ENCODE measurements around the gene ZNF398. TPM values are rescaled to one million over a fixed set of nuclear protein-coding genes. Genes with fewer than 3 reads are reported as not detected.
"Not testable (repeated sequence)": the region's sequence is repeated elsewhere in the genome, so short reads cannot be mapped to it uniquely, and the experiment has no call there.

The ZNF398 gene, protein sequence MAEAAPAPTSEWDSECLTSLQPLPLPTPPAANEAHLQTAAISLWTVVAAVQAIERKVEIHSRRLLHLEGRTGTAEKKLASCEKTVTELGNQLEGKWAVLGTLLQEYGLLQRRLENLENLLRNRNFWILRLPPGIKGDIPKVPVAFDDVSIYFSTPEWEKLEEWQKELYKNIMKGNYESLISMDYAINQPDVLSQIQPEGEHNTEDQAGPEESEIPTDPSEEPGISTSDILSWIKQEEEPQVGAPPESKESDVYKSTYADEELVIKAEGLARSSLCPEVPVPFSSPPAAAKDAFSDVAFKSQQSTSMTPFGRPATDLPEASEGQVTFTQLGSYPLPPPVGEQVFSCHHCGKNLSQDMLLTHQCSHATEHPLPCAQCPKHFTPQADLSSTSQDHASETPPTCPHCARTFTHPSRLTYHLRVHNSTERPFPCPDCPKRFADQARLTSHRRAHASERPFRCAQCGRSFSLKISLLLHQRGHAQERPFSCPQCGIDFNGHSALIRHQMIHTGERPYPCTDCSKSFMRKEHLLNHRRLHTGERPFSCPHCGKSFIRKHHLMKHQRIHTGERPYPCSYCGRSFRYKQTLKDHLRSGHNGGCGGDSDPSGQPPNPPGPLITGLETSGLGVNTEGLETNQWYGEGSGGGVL
- polyA plus RNA-seq (2014; cell fraction: cytosol; rRNA removed) = 8.1 and 12.5 TPM in 2 replicates
- polyA plus RNA-seq (2014; cell fraction: nucleus; rRNA removed) = 7.0 and 9.4 TPM in 2 replicates

DNA sequence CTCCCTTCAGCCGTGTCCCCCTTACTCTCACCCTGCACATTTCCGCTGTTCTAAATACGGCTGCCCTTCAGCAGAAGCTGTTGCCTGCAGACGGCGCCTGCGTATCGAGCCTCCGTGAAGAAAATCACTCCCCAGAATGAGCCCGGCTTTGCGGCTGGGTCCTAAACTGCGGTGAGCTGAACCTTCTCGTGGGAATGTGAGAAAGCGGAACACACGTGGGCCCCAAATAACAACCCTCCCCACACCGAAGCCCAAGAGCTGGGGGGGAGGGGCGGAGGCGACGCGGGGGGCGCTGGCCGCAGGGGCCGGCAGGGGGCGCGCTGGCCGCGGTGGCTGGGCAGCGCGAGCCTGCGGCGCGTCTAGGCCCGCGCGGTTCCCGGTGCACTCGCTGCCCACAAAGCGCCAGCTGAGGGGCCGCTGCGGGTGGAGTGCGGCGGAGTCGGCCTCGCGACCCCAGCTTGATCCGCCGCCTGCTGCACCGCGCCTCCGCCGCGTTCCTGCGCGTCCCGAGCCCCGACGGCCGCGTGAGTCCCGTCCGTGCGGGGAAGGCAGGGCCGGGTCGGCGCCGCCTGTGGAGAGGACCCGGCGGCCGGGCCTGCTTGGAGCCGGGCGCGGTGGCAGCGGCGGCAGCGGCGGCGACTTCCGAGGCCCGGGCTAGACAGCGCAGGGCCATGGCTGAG is at the start of gene ZNF398:
TSS of gene ZNF398 (plus strand) at position 382 of the 680 bp plus-strand sequence. CDS start at position 672, 290 bp downstream.
- peak; percentile 77 for DNase-seq (ENCODE audit: low spot score)

DNA sequence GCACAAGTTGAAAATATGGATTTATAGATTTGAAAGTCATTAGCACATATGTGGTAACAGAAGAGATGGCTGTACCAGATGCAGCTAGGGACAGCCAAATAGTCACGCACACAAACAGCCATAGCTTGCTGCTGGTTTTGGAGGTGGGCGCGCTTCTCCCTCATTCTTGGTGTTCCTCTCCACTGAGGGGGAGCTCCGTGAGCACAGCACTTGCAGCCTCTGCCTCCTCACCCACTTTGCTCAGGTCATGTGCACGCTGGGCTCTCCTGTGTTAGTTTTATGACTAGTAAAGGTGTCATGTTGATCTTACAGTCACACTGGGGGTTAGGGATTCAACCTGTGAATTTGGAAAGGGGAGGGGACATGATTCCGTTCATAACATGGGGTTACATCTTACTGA is 48.2 kb upstream of the ZNF398 start:
- no peak for DNase-seq (ENCODE audit: low spot score)

DNA sequence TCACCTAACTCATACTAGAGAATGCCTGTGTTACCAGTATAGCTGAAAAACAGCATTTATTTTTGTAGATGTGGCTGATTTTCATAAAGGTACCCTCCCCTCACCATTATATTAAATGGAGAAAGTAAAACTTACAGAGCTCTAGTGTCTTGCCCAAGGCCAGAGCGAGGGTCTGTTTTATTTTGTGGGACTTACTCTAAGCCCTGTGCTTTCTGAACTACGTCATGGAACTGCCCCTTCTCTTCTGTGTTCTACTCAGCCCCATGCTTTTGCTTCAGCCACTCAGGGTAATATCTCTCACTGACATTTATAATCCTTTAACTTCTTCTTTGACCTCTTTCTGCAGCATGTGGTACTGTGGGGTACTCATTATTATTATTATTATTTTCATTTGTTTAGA is 46.4 kb upstream of the ZNF398 start:
- DNase-seq (ENCODE audit: low spot score) = no peak

DNA sequence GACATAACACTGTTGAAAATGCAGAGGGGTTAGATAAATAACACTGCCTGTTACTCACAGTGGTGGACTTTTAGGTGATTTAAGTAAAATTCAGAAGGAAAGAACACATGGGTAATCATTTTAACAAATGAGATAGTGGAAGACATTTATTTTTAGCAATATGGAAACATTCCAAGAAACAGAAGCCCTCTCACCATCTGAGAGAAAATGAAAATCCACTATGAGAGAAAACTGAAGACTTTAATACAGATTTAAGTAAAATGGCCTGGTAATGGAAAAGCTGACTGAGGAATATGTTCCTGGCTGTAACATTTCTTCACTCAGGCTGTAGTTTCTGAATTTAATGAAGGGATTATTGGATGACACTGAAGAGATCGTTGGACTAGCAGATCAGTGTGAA is 44.6 kb upstream of the ZNF398 start:
- no peak for DNase-seq (ENCODE audit: low spot score)

DNA sequence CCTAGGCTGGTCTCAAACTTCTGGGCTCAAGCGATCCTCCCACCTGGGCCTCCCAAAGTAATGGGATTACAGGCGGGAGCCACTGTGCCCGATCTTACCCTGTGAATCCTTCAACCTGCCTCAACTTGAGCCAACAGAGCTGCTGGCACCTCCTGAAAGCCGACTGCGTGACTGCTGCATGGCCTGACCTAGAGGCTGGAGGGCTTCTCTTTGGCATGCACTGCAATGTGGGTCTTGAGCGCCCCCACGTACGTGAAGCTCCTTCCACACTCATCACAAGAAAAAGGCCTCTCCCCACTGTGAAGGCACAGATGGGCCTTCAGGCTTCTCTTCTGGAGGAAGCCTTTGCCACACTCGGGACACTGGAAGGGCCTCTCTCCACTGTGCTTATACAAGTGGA is 43.8 kb upstream of the ZNF398 start:
- no peak for DNase-seq (ENCODE audit: low spot score)

DNA sequence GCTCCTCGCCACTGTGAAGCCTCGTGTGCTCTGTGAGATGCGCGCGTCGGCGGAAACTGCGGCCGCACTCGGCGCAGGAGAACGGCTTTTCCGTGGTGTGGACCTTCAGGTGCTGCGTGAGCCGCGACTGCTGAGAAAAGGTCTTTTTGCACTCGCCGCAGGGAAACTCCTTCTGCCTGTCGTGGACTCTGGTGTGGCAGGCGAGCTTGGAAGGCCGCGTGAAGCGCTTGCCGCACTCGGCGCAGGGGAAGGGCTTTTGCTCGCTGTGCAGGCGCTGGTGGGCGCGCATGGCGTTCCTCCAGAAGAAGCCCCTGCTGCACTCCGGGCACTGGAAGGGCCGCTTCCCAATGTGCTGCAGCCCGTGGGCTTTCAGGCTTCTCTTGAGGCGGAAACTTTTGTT is 43.0 kb upstream of the ZNF398 start:
- no peak for DNase-seq (ENCODE audit: low spot score)

DNA sequence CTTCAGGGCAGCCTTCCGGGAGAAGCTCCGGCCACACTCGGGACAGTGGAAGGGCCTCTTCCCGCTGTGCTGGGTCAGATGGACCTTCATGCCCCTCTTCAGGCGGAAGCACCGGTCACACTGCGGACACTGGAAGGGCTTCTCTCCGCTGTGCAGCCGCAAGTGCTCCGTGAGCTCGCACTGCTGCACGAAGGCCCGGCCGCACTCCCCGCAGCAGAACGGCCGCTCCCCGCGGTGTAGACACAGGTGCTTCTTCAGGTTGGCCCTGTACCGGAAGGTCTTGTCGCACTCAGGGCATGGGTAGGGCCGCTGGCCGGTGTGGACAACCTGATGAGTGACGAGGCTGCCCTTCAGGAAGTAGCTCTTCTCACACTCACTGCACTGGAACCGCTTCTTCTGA is 42.5 kb upstream of the ZNF398 start:
- no peak for DNase-seq (ENCODE audit: low spot score)

DNA sequence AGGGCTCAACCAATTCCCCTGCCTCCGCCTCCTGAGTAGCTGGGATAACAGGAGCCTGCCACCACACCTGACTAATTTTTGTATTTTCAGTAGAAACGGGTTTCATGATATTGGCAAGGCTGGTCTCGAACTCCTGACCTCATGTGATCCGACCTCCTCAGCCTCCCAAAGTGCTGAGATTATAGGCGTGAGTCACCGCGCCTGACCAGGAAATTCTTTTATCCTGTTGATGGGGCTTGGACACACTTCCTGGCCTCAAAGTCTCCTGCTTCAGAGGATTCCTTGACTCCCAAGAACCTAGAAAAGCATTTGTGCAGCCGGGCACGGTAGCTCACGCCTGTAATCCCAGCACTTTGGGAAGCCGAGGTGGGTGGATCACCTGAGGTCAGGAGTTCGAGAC is 37.3 kb upstream of the ZNF398 start:
- no peak for DNase-seq (ENCODE audit: low spot score)

DNA sequence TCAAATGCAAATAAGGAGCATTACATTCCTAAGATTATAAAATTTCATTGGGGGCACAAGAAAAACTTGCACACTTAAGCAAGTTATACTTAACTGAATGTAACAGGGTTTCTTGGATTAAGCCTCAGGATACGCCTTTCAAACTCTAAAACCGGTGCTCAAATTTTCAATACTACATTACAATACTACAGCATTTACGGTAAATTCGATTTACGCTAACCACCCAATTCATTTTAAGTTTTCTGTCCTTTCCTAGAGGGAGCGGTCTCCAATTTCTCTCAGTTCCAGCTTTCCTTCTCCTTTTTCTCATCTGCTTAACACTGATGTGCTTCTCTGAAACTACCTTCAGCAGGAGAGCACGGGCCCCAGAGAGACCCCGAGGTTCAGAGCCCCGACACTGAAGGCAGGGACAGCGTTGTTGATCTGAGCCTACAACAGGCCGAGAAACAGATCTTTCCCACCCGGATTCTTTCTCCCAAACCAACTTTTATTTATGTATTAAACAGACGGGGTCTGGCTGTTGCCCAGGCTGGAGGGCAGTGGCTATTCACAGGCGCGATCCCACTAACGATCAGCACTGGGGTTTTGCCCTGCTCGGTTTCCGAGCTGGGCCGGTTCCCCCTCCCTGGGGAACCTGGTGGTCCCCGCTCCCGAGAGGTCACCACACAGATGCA is 21.9 kb upstream of the ZNF398 start:
- no peak for DNase-seq (ENCODE audit: low spot score)

DNA sequence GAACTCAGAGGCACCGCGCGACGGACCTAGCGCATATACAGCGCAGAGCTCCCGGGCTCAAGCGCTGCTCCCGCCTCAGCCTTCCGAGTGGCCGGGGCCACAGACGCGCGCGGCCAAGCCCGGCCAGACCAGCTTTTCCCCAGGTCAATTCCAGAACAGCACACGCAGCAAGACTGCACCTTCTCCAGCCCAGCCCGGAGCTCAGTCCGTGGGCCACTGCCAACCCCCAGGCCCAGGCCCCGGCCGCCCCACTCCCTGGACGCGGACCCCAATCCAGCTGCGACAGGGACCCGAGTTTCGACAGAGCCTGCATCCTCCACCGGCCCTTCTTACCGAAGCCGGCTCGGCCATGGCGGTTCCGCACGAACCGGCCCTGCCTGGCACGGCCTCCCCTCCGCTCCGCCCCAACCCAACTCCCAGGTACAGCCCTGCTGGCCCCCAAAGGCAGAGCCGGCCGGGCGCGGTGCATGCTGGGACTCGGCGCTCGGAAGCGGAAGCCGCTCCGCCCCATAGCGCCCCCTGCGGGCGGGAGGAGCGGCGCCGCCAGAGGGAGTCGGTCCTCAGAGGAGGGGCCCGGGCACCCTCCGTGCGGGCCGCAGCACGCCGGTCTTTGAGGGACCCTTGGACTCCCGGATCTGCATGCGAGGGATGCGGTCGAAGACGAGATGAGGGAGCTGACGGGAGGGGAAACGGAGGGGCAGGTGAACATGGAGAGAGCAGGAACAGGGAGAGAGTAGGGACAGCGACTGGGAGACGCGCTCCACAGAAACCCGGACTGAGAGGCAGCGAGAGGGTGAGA is 21.2 kb upstream of the ZNF398 start, which contains the start of gene ZNF425:
TSS of gene ZNF425 (minus strand) at position 462 of the 799 bp plus-strand sequence. CDS start at position 351, 111 bp downstream.
- peak; percentile 91 for DNase-seq (ENCODE audit: low spot score)

DNA sequence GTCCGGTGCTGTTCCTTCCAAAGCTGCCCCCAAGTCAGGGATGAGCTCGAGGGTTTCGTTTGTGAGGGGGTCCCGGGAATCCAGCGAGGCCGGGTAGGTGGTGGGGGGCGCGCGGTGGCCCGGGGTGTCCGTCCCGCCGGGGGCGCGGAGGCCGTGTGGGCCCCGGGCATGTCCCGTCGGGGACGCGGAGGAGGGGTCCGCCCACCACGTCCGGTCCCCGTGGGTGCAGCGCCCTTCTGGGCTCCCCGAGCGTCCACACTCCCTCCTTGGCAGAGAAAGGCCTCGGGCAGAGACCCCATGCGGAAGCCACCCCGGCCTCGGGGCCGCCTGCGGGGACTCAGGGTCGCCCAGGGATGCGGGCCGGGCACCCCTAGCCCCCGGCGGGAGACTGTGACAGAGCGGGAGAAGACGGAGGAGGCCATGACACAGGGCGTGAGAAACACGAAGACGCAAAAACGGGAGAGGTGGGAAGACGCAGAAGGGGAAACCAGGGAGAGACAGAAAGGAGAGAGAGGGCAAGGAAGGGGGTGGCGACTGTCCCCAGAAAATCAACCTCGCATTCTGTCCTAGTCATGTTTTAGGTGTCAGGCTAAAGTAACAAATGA is 20.5 kb upstream of the ZNF398 start:
- DNase-seq (ENCODE audit: low spot score) = peak; percentile 59

DNA sequence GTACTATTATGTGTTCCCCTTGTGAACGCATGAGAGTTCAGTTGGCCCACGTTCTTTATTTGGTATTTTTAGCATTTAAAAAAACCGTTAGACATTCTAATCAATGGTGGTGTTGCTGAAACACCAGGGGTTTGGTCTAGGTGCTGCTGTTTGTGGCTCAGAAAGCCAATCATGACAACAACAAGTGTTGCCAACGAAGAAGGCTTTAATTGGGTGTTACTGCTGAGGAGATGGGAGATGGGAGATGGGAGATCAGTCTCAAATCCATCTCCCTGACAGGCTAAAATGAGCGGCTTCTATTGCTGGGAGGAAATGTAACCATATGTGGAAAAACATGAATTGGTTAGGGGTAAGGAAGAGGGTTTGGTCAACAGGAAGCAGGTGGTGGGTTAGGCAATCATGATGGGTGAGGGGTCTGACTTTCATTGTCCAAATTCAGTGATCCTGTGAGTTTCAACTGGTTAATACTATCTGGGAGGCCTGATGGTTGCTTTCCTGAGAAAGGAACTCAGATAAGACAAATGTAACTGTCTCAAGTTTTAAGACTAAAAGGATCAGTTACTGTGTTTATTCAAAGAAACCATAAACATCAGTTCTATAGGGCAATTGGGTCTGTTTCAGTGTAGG is 16.6 kb upstream of the ZNF398 start:
- DNase-seq (ENCODE audit: low spot score) = no peak

DNA sequence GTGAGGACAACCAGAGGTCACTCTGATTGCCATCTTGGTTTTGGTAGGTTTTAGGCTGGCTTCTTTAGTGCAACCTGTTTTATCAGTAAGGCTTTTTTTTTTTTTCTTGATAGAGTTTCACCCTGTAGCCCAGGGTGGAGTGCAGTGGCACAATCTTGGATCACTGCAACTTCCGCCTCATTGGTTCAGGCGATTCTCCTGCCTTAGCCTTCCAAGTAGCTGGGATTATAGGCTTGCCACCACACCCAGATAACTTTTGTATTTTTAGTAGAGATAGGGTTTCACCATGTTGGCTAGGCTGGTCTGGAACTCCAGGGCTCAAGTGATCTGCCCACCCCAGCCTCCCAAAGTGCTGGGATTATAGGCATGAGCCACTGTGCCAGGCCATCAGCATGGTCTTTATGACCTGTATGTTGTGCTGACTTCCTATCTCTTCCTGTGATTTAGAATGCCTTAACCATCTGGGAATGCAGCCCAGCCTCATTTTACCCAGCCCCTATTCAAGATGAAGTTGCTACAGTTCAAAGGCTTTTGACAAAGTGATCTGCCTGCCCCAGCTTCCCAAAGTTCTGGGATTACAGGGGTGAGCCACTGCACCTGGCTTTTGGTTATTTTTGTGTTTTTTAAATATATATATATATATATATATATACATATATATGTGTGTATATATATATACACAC is 14.1 kb upstream of the ZNF398 start:
- no peak for DNase-seq (ENCODE audit: low spot score)

DNA sequence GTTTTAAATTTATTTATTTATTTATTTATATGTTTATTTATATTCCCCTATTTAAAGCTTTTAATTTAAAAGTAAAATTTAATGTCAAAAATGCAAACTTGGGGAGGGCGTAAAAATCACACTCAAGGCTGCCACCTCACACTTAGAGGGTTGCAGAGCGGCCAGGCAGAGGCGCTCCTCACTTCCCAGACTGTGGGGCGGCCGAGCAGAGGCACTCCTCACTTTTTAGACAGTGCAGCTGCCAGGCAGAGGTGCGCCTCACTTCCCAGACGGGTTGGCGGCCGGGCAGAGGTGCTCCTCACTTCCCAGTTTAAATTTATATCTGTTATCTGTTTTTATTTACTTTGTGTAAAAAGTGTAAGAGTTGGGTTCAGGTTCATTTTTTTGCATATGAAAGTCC is 11.1 kb upstream of the ZNF398 start:
- DNase-seq (ENCODE audit: low spot score) = no peak

DNA sequence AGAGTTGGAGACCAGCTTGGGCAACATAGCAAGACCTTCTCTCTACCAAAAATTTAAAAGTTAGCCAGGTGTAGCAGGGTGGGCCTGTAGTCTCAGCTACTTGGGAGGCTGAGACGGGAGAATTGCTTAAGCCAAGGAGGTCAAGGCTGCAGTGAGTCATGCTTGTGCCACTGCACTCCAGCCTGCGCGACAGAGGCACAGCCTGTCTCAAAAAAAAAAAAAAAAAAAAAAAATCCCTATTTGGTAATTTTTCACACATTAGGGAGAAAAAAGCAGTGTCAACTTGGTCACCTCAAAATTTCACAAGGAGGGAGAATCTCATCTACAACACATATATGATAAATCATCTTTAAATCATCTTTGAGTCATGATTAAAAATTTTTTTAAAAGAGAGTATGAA is 6.4 kb upstream of the ZNF398 start:
- no peak for DNase-seq (ENCODE audit: low spot score)

DNA sequence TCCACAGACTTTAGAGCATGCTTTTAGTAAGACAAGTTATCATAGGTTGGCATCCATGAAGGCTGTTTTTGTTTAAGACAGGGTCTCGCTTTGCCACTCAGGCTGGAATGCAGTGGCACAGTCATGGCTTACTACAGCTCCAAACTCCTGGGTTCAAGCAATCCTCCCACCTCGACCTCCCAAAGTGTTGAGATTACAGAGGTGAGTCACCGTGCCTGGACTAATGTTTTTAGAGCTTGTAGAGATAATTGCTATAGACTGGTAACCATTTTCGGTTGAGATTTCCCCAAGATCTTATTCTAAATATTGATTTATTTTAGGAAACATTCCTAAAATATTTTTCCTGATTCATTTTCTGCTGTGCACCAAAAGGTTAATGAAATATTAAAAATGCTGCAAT is 5.4 kb upstream of the ZNF398 start:
- no peak for DNase-seq (ENCODE audit: low spot score)

DNA sequence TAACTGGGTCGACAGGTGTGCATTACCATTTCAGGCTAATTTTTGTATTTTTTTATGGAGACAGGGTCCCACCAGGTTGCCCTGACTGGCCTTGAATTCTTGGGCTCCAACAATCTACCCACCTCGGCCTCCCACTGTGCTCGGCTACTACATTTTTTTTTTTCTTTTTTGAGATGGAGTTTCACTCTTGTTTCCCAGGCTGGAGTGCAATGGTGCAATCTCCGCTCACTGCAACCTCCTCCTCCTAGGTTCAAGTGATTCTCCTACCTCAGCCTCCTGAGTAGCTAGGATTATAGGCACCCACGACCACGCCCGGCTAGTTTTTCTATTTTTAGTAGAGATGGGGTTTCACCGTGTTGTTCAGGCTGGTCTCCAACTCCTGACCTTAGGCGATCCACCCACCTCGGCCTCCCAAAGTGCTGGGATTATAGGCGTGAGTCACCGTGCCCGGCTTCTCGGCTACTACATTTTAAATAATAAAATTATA is 2.8 kb upstream of the ZNF398 start:
- DNase-seq (ENCODE audit: low spot score) = not testable (repeated sequence)

DNA sequence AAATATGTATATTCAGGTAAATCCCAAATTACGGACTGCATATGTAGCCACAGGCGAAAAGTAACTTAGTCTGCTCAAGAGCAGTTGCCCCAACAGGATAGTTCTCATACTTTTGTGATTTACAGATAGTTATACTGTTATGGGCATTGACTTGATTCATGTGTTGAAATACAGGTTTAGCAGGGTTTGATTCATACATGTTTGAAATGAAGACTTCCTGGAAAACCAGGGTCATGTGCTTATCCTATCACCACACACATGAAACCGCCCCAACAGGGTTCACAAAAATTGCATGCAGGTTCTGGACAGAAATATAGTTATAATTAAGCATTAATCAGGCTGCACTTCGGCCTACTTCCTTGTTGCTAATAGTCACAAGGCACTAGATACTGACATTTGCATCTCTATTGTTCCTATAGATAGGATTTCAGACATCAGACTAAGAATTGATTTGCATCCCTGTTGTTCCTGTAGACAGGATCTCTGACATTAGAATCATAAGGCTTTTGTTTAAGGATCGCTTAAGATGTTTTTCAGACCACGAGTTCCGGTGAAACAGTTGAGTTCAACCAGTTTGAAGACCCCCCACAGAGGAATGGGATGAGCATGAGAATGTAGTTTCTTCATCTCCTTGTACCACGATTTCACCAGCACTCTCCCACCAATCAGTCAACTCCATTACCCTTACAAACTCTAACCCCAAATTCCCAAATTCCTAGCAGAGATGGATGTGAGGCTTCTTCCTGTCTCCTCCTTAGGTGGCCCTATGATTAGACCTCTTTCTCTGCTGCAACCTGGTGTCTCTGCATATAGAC is 2.0 kb upstream of the ZNF398 start:
- DNase-seq (ENCODE audit: low spot score) = no peak

Measured in SK-N-DZ (cell line).